HG02852 (cell line): ENCODE data around the gene CCT6A.
"Not testable (repeated sequence)": the region's sequence is repeated elsewhere in the genome, so short reads cannot be mapped to it uniquely, and the experiment has no call there.

Experiments used
- ATAC-seq: cut with Tn5 transposase; IDR thresholded peaks from one replicate; pipeline ENCODE4 v1.9.1; 2021; ENCODE audit warnings: mild to moderate bottlenecking, moderate library complexity; ENCODE audit not compliant: unreplicated experiment

Gene CCT6A, protein sequence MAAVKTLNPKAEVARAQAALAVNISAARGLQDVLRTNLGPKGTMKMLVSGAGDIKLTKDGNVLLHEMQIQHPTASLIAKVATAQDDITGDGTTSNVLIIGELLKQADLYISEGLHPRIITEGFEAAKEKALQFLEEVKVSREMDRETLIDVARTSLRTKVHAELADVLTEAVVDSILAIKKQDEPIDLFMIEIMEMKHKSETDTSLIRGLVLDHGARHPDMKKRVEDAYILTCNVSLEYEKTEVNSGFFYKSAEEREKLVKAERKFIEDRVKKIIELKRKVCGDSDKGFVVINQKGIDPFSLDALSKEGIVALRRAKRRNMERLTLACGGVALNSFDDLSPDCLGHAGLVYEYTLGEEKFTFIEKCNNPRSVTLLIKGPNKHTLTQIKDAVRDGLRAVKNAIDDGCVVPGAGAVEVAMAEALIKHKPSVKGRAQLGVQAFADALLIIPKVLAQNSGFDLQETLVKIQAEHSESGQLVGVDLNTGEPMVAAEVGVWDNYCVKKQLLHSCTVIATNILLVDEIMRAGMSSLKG

DNA sequence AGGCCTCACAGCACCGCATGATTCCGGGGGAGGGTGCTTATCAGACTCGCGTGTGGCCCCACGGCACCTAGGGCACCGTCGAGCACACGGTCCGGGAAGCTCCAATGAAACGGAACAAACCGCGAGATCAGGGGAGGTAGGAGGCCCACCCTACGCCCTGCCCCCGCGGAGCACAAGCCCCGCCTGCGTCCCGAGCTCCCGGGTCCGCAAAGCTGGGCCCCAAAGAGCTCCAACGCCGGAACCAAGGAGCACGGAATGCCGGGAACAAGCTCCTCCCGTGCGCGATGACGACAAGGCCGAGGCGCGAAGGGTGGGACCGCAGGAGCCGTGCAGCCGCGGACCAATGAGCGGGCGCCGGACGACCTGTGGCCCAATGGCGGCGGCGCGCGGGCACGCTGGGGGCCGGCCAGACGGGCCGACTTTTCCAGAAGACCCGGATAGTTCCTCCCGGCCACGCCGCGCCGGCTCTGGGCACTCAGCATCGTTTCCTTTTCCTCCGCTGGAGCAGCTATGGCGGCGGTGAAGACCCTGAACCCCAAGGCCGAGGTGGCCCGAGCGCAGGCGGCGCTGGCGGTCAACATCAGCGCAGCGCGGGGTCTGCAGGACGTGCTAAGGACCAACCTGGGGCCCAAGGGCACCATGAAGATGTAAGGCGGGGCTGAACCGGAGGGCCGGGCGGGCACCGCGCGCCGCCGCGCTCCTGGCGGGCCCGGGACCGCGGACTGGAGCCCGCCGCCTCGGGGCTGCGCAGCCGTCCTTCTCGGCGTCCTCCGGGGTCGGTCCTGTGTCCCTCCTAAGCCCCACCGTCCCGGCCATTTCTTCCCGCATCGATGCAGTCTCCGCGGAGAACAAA, at the start of gene CCT6A, which contains the start of gene PSPH:
CCT6A (plus strand) TSS at position 427 of the 853 bp plus-strand sequence; CDS start at position 511, 84 bp downstream.
PSPH (minus strand) TSS at position 106 of the 853 bp plus-strand sequence. CDS start 30,232 bp downstream, outside the sequence.
- peak; percentile 94 for ATAC-seq

DNA sequence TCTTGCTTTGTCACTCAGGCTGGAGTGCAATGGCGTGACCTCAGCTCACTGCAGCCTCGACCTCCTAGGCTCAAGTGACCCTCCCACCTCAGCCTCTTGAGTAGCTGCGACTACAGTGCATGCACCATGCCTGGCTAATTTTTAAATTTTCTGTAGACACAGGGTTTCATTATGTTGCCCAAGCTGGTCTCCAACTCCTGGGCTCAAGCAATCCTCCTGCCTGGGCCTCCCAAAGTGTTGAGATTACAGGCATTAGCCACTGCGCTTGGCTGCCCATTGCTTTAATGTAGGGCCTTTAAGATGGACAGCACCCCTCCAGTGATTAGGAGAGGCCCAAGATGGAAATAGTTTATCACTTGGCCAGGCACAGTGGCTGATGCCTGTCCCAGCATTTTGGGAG, 47.8 kb upstream of the CCT6A start:
- ATAC-seq = no peak

DNA sequence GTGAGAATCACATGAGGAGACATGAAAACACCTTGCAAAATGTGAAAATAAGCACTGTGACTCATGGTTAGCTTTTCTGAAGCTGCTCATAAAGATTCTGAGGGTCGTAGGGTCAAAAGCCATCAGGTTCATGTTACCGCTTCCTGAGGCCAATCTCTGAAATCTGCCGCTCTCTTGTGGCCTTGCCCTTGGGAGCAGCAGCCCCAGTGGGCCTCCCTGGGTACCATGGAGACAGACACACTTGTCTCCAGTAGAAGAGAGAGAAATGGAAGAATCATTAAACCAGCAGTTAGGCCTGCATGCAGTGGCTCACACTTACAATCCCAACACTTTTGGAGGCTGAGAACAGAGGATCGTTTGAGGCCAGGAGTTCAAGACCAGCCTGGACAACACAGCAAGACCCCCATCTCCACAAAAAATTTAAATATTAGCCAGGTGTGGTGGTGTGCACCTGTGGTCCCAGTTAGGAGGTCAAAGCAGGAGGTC, 44.4 kb upstream of the CCT6A start:
- no peak for ATAC-seq

DNA sequence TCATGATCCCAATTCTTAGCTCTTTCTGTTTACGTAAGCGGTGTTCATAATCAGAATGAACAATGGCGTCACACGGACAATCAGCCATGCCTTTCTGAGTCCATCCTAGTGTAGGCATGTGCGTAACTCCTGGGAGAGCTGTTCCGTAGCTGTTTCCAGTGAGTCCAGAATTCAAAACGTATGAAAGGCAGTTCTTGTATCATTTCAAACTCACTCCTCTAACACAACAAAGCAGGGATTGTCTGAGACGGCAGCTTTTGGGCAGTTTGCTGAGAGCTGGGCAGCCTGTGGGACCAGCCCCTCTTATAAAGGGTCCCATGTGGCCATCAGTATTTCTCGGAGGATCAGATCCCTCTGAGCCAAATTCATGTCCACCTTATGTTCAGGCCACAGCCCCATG, 43.7 kb upstream of the CCT6A start:
- ATAC-seq = no peak

DNA sequence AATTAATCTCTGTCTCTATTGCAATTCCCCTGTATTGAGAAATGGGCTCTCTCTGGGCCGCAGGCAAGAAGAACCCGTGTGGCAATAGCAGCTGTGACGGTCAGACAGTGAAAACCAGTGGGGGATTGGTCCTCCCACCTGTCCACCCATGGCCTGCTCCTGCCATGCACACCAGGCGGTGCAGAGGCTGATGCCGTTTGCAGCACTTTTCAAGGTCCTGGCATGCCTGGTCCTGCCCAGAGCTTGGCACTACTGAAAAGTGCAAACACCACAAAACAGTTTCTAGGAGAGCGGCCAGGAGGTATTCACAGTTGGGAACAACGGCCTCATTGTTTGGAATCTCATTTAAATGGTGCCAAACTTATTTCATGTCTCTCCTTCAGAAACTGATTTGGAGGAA, 41.9 kb upstream of the CCT6A start:
- no peak for ATAC-seq

DNA sequence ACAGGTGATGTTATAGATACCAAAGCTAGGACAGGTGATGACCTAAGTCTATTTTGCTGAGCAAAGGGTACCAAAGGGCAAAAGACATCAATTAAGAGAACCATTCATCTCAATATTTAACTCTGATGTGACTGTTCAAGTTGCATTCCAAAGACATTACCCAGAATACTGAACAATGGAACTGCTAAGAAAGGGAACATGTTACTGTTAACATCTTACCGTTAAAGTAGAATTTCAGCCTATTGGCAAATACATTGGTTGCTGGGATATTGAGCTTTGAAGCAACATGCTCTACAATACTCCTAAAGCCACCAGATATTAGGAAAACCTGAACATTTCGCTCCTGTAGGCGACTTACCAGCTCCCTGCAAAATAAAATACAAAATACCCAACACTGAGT, 34.5 kb upstream of the CCT6A start:
- not testable (repeated sequence) for ATAC-seq

DNA sequence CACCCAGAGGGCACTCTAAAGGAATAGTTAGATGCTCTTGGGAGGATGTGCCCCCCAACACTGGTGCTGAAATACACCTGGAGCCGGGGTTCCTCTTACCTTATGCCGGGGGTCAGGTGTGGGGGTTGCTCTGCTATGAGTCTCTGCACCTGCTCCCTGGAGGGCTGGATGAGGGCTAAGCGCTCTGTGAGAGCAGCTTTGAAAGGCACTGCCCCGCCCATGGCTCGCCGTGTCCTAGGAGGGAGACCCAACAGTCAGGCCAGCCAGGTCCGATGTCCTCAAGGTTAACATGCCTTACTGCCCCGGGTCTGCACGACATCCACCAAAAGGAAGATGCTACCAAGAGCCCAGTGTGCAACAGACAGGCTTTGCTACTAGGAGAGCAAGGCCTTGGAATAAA, 32.1 kb upstream of the CCT6A start:
- no peak for ATAC-seq

DNA sequence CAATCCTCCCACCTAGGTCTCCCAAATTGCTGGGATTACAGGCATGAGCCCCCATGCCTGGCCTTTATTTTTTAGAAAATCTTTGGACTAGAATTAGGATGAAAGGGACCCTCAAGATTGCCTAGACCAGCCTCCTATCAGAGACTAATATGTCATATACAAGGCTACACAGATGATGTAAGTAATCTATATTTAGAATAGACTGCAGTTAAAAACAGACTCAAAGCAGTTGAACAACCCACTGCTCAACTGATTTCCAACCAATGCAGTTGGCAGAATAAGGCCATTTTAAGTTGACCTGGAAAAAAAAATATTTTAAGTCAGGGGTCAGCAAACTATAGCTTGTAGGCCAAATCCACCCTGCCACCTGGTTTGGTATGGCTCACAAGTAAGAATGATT, 28.1 kb upstream of the CCT6A start:
- no peak for ATAC-seq

DNA sequence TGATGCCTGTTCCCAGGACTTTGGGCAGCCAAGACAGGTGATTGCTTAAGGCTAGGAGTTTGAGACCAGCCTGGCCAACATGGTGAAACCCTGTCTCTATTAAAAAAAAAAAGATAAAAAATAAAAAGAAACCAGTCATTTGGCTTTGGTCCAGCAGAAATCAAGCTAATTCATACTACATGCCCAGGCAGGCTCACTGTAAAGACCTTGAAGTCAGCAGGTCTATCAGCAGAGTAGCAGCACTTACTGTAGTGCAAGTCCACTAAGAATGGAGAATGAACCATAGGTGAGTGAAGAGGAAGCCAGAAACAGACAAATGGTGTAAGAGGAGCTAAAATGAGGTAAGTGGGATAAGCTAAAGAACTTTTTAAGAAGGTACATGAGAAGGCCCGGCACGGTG, 25.0 kb upstream of the CCT6A start:
- no peak for ATAC-seq

DNA sequence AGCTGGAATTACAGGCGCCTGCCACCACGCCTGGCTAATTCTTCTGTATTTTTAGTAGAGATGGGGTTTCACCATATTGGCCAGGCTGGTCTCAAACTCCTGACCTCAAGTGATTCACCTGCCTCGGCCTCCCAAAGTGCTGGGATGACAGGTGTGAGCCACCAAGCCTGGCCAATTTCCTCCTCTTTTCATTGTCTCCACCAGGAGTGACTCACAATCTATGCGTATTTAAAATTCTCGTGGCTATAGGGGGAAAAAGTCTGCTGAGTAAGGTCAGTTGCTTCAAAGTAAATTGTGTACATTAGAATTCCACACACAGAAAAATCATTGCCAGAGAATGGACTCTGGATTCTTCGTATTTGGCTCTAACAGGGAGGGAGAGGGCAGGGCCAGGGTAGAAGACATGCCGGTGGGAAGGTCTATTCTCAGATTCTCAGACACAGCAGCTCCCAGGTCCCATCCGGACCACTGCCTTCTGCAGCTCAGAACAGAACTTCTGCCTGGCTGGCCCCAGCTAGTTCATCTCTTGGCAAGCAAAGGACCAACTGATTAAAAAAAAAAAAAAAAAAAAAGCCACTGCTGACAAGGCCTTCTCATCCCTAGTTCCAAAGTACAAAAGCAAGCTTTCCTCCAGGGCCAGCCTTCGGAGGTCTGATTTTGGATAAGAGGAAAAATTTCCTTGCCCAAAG, 22.5 kb upstream of the CCT6A start:
- no peak for ATAC-seq

DNA sequence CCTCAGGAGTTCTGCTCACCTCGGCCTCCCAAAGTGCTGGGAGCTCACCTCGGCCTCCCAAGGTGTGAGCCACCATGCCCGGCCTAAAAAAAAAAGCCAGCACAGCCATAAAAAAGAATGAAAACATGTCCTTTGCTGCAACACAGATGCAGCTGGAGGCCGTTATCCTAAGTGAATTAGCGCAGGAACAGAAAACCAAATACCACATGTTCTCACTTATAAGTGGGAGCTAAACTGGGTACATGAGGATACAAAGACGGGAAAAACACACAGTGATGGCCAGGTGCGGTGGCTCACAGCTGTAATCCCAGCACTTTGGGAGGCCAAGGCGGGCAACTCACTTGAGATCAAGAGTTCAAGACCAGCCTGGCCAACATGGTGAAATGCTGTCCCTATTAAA, 21.2 kb upstream of the CCT6A start:
- ATAC-seq = no peak

DNA sequence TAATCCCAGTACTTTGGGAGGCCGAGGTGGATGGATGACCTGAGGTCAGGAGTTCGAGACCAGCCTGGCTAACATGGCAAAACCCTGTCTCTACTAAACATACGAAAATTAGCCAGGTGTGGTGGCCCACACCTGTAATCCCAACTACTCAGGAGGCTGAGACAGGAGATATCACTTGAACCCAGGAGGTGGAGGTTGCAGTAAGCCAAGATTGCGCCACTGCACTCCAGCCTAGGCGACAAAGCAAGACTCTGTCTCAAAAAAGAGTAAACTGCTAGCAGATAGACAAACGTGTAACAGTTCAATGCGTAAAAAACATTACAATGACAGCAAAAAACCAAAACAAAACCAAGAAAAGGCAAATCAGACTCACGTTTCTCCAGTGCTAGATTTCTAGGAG, 20.0 kb upstream of the CCT6A start:
- not testable (repeated sequence) for ATAC-seq

DNA sequence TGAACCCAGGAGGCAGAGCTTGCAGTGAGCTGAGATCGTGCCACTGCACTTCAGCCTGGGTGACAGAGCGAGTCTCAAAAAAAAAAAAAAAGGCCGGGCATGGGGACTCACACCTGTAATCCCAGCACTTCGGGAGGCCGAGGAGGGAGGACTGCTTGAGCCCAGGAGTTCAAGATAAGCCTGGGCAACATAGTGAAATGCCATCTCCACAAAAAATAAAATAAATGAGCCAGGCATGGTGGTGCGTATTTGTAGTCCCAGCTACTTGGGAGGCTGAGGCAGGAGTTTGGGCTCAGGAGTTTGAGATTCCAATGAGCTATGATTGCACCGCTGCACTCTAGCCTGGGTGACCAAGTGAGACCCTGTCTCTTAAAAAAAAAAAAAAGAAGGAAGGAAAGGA, 19.0 kb upstream of the CCT6A start:
- ATAC-seq = not testable (repeated sequence)

DNA sequence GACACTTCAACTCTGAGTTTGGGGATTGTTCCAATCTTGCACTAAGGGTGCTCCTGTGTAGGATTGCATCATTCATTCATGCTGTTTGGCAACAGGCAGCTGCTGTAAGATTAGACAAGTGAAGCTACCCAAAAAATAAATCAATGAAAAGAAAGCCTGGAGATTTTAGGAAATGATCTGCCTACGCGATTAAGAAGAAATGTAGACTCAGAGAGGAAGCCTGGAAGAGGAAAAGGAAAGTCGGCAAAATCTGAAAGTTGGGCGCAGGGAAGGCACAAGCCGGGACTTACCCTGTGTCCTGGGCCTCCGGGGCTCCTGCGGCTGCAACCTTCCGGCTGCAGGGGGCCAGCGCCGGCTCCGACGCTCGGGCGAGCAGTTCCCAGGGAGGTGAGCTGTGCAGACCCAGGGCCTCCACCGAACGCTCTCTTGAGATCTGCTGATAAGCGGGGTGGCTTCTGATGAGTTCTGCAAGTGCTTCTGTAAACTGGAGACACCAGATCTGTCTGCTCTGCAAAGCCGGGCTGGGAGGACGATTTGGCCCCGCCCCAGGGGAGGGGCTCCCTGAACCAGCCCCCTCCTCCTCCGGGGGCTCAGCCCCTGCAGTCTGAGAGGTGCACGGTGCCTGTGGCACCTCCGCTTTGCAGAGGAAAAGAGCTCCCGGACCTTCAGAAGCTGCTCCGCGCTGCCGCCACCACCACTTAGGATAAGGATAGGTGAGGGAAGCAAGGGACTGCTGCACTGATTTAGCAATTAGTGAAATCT, 17.7 kb upstream of the CCT6A start:
- peak; percentile 97 for ATAC-seq

DNA sequence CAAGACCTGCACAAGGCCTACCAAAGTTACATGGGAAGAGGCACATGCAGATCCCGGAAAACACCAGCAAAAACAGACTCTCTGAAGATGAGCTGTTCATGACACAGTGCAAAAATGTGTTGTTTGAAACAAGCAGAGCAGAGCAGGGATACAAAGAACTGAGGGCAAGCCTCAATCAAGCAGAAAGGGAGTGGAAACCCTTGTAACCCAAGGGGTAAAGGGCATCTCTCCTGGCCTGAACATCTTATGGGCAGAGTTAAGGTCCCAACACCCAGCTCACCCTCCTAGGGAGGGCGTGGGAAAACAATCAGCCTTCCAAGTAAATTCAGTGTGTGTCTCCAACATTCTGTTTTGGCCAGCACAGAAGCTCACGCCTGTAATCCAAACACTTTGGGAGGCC, 10.8 kb upstream of the CCT6A start:
- ATAC-seq = no peak

DNA sequence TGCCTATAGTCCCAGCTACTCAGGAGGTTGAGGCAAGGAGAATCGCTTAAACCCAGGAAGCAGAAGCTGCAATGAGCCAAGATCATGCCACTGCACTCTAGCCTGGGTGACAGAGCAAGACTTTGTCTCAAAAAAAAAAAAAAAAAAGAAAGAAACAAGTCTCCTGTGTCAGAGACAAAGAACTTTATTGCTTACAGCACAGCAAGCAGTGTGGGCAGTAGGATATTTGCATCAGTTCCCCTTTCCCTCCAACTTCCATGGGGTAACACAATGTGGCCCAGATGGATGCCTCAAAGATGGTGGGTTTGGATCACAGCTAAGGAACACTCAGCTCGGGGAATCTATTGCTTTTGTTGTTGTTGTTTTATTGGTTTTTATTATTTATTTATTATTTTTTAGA, 5.8 kb upstream of the CCT6A start:
- not testable (repeated sequence) for ATAC-seq

DNA sequence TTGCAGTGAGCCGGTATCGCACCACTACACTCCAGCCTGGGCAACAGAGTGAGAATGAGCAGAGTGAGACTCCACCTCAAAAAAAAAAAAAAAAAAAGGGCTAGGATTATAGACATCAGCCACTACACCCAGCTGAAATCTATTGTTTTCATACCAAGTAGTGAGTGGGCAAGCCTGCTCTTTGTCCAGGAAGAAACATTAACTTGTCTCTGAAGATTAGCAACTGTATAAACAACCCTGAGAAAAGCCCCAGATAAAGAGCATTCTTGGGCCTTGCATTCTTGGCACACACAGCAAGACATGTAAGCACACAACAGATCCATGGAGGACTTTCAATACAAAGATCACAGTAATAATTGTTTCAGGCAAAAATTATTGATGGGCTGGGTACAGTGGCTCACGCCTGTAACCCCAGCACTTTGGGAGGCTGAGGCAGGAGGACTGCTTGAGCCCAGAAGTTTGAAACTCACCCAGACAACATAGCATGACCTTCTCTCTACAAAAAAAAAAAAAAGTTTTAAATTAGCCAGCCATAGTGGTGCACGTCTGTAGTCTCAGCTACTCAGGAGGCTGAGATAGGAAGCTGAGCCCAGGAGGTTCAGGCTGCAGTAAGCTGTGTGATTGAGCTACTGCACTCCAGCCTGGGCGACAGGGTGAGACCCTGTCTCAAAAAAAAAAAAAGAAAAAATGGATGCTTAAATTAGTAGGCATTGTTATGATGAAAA, 4.7 kb upstream of the CCT6A start:
- no peak for ATAC-seq

DNA sequence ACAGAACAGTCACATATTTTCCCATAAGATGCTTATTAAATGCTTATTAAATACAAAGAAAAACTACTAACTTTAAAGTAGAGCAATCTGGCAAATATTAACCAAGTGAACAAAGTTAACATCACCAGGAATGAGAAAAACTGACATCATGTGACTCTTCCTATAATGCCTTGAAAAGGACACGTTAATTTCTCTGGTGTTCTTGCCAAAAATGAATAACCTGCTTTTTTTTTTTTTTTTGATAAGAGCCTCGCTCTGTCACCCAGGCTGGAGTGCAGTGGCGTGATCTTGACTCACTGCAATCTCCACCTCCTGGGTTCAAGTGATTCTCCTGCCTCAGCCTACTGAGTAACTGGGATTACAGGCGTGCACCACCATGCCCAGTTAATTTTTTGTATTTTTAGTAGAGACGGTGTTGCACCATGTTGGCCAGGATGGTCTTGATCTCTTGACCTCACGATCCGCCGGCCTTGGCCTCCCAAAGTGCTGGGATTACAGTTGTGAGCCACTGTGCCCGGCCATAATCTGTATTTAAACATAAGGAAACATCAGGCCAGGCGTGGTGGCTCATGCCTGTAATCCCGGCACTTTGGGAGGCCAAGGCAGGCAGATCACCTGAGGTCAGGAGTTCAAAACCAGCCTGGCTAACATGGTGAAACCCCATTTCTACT, 4.0 kb upstream of the CCT6A start:
- not testable (repeated sequence) for ATAC-seq

DNA sequence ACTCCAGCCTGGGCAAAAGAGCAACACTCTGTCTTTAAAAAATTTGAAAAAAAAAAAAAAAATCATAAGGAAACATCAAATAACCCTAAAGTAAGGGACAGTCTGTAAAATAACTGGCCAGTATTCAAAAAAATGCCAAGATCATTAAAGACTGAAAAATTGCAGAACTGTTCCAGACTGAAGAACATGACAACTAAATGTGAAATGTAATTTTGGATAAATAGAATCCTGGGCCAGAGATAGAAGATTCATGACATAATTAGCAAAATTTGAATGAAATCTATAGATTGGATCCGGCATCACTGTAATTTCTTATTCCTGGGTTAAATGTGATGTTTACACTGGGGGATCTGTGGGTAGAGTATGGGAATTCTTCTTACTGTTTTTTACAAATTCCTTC, 3.3 kb upstream of the CCT6A start:
- no peak for ATAC-seq
